GM03348 (cell line): ENCODE measurements around the gene STRA8.
A peak's percentile ranks its signal among the peaks of the same experiment; 100 is the strongest.
"Not testable (repeated sequence)": the region's sequence is repeated elsewhere in the genome, so short reads cannot be mapped to it uniquely, and the experiment has no call there.

Experiments
- DNase-seq: peaks from one replicate; pipeline ENCODE4 v3.0.0; 2012; ENCODE audit warnings: low spot score

STRA8 gene

DNA sequence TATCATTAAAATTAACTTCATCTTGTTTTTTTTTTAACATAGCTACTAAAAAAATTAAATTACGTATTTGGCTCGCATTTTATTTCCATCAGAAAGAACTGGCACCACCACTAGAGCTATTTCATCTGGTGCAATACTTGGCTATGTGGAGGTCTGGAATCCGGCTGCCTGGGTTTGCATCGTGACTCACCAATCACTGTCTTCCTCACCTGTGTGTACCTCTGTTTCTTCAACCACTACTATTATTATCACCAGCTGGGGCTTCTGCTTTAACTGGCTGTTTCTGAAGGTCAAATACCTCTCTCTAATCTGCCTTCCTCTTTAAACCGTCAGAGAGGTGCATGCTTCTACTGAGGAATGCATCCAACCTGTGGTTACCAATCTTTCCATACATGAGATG is 28.8 kb upstream of the STRA8 start:
- no peak for DNase-seq

DNA sequence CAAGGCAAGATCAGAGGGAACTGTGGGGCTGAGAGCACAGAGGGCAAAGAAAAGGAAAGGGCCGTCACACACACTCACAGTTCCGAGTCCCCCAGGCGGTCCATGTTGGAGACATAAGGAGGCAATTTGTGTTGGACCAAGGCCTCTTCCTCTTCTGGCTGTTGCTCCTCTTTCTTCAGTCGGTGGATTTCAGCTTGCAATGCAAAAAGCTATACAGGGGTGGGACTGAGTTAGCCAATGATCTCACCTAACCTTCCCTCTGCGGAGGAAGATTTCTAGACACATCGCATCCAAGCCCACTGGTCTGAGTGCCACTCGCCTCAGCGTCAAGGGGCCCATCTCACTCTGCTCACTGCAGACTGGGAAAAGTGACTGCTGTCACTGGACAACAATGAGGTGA is 27.8 kb upstream of the STRA8 start:
- DNase-seq, result no peak

DNA sequence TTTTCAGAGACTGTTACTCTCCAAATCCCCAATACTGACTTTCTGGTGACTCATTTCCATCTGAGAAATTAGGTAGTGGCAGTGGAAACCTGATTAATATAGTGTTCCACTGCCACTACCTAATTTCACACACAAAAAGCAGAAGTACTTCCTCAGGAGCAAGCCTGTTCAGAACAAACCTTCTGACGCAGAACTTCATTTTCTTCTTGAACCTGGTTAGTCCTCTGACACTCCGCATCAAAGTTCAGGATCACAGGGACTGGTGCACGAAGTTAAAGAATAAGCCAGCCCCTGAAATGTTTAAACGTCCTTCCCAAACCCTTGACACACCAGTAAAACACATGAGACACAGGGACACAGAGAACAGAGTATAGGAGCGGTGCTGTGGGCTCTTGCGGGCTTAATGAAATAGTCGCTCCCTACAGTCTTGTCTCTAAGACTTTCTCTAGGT is 26.7 kb upstream of the STRA8 start:
- no peak for DNase-seq

DNA sequence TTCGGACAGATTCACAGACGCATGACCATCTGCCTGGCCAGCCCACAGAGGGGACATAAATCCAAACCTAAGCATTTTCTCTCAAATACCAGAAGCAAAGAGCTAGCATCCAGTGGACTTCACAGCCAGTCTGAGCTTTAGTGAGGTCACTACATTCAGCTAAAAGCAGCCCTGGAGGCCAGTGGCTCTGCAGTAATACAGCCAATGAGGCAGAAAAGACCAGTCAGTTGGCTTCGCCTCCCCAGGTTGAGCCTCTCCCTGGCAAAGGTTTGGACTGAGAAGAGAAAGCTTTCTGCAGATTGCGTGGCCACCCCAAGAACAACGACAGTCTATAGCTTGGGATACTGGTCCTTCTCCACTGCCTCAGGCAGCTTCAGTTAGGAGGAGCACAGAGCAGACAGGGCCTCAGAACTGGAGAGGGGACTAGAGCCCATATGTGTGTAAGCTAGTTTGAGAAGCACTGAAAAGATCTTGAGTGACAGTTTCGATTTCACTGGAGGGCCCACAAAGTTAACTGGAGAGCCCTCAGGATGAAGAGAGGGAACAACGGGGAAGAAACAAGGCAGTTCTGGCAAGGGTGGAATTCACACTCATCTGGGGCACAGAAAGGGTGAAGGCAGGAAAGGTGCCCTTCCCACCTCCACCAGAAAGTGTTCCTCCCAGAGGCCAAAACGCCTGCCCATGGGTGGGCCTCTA is 26.1 kb upstream of the STRA8 start:
- DNase-seq, result no peak

DNA sequence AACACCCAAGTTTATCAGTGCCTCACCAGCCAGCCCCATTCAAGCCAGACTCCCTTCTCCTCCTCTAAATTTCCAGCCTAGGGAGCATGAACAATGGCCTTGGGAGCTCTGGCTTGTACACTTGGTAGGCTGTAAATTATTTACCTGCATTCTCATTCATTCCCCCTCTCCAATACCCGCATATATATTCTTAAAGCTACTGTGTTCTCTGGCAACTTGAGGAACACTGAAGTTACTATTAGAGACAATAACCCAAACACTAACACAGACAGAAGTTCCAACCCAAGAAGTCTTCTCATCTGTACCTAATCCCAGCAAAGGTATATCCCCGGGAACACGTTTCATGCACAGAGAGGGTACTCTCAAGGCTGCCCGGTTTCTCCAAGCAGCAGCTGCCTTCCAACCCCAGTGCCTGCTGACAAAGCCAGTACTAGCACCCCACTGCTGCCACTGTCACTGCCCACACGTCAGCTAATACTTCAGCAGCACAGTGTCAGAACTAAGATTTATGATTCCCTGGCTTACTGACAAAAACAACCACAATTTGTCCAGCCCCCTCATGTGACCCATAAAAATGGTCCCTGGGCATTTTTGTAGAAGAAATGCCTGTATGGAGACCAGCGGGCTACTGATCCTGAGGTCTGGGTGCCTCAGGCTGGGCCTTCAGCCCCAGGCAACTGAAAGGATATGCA is 25.4 kb upstream of the STRA8 start:
- DNase-seq, result no peak

DNA sequence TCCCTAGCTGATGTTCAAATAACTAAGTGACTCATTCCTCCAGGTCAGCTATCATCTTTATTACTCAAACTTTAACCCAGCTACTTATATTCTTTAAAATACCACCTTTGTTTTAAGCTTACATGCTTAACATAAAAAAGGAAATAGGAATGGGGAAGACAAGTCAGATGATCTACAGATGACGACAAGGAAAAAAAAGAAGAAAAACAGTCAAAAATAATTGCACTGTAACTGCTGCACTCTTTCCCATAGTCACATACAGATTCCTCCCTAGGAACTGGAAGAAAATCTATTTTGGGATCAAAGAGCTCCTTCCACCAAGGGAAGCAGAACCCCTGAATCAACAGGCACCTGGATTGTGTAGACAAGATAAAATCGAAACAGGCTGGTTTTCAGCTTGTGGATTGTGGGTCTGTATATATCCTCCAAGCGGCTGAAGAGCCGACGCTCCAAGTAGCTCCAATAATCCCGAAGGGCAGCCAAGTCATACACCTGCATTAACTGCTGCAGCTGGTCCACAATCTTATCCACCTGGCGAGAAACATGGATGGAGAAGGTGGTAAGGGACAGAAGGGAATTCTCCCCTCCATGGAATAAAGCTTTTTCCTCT is 24.3 kb upstream of the STRA8 start:
- no peak for DNase-seq

DNA sequence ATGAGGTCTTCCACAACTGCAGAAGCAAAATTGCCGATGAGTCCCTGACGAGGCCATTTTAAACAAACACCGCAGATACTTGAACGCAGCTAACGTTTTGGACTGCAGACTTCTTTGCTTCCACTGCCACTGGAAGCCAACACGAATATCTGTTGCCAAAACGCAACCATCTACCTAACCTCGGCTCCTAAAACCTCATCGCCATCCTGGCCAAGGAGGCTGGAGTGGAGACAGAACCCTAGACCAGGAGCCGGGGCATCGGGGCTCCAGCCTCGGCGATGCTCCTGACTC is 22.8 kb upstream of the STRA8 start:
- DNase-seq, result no peak

DNA sequence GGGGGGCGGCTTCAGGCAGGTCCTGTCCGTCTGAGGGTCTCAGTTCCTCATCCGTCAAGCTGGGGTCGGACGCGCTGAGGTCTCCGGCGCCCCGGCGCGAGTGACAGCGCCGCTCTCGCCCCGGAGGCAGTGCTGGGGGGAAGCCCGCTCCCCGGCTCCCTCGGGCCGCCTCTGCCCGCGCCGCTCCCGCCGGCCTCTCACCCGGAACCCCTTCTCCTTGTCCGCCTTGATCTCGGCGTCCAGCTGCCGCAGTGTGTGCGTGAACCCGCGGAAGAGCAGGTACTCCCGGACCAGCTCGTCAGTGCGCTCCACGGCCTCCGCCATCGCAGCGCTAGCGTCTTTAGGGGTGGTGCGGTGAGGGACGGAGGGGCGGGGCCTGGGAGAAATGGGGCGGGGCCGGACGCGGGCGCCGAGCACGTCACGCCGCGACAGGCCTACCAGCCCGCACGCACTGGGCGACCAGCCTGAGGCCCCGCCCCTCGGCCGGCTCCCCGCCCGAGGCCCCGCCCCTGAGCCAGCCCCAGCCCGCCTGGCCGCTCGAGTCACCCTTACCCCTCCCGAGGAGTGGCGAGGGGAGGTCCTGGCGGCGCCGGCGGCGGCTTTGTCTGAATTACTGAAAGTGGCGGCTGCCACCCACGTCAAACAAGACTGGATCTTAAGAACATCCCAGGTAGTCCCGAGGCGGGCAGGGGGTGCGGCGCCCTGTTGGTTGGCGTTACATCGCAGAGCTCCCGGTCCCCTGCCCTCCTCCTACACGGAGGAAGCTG is 22.3 kb upstream of the STRA8 start, which contains the start of gene WDR91:
TSS of gene WDR91 (minus strand) at position 348 of the 767 bp plus-strand sequence. CDS start at position 324, 24 bp downstream.
- DNase-seq, result peak; percentile 100

DNA sequence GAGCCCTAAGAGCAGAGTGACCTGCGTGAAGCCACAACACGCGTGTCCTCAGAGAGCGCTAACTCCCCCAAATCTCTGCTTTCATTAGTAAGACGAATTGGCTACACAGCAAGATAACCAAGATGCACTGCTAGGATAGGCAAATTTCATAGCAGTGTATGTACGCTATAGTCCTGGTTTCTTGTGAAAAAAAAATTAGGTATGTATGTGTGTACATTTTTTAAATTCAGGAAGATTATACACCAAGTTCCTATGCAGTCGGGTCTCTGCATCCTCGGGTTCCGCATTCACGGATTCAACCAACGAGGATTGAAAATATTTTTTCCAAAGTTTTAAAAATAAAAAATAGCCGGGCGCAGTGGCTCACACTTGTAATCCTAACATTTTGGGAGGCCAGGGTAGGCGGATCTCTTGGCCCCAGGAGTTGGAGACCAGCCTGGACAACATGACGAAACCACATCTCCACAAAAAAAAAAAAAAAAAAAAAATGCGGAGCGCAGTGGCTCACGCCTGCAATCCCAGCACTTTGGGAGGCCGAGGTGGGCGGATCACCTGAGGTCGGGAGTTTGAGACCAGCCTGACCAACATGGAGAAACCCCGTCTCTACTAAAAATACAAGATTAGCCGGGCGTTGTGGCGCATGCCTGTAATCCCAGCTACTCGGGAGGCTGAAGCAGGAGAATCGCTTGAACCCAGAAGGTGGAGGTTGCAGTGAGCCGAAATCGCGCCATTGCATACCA is 21.5 kb upstream of the STRA8 start:
- peak; percentile 21 for DNase-seq

DNA sequence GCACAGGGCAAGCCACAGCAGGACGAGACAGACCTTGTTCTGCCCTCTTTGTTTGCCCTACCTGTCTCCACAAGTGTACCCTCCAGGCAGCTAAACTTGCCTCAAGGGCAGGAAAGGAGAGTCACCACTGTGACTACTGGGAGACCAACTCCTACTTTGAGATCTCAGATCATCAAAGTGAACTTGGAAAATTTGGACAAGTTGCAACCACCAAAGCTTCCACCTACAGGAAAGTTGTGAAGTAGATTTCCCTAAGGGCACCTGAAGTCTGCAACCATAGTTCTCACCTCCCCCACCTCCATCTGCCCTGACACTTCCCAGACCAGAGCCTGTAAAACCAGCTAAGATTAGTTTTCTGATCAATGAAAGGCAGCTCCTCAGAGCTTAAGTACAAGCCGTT is 19.8 kb upstream of the STRA8 start:
- no peak for DNase-seq

DNA sequence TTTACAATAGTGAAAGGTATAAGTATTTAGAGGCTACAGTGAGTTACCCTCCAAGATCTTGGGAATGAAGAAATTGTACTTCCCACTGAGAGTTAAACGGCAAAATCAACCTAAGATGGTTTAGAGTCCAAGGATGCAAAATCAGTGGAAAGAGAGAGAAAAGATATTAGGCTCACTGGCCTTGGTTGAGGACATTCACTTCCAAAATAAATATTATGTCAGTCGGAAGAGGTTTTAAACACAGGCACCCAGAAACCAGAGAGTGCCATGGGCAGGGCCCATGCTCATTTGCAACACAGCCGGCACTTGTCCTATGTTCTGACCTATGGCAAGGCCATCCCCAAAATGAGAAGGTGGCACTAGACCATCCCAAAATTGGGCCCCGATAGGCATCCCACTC is 18.5 kb upstream of the STRA8 start:
- DNase-seq, result no peak

DNA sequence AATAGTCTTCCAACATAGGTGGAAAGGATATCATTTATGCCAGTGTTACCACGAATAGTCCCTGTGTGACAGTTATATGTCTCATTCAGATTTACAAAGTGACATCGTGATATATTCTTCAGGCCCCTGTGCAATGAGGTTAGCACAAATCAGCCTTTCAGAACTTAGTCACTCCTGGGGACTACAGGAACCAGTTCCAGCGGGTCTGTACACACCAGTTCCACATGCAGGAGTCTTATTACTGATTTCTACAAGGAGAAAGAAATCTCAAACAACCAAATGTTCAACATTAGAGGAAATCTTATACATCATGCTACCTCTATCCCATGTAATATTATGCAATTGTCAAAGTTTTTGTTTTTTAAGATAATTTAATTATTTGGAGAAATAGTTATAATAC is 17.9 kb upstream of the STRA8 start:
- DNase-seq, result no peak

DNA sequence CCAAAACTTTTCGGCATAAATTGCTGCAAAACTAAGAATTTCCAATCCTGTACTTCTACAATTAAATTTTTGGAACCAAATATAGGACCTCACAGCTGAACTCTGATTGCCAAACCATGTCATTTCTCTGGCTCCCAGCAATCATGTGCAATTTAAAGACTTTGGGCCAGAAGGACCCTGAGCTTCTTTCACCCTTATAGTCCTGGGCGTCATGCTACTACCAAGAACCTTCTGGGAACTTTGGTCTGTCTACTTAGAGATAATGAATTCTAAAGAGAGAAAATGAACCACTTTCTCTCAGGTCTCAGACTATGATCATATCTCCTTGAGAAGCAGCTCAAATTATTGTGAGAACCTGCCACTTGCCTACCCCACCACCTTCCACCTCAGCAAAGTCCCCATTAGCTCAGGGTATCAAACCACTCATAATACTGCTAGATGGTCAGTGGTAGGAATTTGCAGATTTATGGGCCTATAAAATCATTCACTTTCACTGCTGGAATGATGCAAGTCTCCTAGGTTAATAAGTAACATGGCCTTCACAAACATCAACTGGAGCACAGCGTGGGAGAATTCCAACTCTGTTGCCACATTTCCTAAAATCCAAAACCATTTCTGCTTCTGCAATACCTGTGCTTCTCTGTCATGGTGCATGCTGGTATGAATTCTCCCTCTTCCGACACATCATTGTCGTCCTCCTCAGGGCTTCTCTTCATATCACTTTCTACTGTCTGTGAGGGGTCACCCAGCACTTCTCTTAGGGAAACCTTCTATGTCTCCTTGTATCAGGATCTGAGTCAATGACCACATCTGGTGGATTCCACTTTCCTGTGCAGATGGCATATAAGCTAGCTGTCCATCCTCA is 15.8 kb upstream of the STRA8 start:
- no peak for DNase-seq

DNA sequence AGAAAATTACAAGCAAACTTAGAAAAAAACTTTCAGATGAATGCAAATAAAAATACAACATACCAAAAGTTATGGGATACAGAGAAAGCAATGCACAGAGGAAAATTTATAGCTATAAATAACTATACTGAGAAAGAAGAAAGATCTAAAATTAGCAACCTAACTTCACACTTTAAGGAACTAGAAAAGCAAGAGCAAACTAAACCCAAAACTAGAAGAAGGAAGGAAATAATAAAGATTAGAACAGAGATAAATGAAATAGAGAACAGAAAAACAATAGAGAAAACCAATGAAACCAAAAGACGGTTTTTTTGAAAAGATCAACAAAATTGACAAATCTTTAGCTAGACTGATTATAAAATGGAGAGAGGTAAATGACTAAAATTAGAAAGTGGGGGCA is 9.6 kb upstream of the STRA8 start:
- DNase-seq, result no peak

DNA sequence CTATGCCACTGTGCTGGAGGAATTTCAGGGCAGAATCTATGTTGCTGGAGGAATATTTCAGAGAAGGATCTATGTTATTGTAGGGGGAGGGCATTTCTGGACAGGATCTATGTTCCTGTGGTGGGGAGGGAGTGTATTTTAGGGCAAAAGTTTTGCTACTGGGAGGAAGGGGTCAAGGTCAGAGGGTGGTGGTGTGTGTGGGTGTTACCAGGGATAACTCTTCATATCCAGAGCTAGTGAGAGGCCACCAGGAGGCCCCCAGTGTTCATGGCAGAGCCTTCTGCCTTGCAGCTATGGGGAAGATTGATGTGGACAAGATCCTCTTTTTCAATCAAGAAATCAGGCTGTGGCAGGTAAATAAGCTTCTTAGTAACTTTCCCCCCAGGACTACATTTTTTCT is 2.0 kb upstream of the STRA8 start:
- DNase-seq, result no peak

DNA sequence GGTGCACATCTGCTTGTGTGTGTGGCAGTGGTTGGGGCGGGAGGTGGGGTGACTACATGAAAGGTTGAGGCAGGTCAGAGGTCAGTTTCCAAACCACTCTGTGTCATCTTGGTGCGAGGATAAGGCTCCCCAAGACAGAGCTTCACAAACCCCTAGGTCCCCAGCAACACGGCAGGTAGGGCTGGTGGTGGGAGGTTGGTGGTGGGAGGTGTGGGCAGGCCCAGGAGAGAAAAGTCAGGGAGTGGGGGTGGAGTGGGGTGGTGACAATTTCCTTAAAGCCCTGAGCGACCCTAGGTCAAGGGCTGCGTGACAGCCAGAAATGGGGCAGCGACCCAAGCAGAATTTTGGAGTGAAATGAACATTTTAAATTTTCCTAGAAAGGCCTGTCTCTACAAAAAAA is 1.6 kb upstream of the STRA8 start:
- DNase-seq, result no peak

DNA sequence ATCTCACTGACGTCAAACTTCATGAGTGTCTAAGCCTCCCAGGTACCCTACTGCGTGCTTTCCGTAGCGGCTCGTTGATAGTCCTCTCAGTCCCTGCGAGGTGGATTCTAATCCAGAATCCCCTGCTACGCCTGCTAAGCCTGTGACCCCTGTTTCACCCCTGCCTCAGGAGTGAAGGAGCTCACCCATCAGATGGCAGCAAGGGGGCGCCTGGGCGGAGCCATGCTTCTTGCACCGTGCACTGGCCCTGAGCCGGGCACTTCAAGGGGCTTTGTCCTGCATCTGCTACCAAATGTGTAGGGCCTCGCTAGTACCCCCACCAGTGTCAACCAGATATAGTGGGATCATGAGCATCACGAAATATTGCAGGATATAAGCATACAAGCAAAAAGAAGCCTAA is 918 bp upstream of the STRA8 start:
- DNase-seq, result no peak

DNA sequence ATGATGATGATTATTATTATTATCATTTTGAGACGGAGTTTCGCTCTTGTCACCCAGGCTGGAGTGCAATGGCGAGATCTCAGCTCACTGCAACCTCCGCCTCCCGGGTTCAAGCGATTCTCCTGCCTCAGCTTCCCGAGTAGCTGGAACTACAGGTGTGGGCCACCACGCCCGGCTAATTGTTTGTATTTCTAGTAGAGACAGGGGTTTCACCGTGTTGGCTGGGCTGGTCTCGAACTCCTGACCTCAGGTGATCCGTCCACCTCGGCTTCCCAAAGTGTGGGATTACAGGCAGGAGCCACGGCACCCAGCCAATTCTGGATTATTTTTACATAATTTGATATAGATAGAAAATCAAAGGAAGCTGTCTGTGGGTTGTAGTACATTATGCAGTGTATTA is 457 bp downstream of the STRA8 start:
- DNase-seq, result not testable (repeated sequence)

DNA sequence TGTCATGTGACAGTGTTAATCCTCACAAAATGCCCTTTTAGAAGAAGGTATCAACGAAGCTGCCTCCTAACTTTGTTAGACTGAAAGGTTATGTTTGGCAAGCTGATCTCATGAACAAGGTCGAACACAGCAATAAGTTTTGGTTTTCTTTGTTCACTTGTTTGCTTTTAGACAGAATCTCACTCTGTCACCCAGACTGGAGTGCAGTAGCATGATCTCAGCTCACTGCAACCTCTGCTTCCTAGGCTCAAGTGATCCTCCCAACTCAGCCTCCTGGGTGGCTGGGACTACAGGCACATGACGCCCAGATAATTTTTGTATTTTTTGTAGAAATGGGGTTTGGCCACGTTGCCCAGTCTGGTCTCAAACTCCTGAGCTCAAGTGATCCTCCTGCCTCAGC is 1.1 kb downstream of the STRA8 start:
- DNase-seq, result no peak

DNA sequence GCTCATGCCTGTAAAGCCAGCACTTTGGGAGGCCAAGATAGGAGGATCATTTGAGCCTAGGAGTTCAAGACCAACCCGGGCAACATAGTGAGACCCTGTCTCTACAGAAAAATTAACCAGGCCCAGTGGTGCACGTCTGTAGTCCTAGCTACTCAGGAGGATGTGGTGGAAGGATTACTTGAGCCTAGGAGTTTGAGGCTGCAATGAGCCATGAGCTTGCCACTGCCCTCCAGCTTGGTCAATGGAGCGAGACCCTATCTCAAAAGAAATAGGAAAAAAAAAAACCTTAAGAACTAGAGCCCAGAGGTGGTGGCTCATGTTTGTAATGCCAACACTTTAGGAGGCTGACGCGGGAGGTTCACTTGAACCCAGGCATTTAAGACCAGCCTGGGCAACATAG is 2.2 kb downstream of the STRA8 start:
- no peak for DNase-seq

DNA sequence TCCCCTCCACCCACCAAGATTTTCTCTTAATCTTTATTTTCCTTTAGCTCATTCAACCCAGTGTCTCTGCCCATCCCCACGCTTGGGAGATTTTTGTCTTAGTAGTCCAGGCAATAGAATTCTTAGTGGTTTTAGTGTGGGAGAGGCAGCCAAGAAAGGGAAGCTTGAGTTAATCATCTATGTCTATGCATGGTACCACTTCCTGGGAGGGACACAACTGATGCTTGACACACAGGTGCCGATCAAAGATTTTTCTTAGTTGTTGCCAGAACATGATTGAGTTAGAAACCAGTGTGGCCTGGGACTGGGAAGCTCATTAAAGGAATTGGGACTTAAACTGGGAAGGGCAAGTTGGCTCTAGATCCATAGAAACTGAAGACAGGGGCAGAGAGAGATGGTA is 3.1 kb downstream of the STRA8 start:
- DNase-seq, result no peak
